Cardiac septum (tissue), 1 donor: Measurements from ENCODE around the gene NCCRP1. TPM values are rescaled to one million over a fixed set of nuclear protein-coding genes. Genes with fewer than 3 reads are reported as not detected.
"Not testable (repeated sequence)": the region's sequence is repeated elsewhere in the genome, so short reads cannot be mapped to it uniquely, and the experiment has no call there.

Experiments
- DNase-seq: peaks from one replicate; pipeline ENCODE4 v3.0.0-alpha.2; 2020; ENCODE audit warnings: low spot score
- intact Hi-C: fragments of 100-400 bp; cut with DNase I; formaldehyde crosslinking; loops from one replicate; pipeline ENCODE4 v1.14.0; 2022
- total RNA-seq: library from RNA; stranded (reverse); fragmentation: NEBNext Ultra II Directional; extraction: Animal tissue kit (Norgen Biotek cat#: 25700); gene quantifications from one replicate; pipeline ENCODE4 v1.2.1, GENCODE V29; 2021
- donor health status: DM: no; HTN: no; CAD: no.

NCCRP1 gene
- total RNA-seq, 1 donor from 2014 or later = not detected

DNA sequence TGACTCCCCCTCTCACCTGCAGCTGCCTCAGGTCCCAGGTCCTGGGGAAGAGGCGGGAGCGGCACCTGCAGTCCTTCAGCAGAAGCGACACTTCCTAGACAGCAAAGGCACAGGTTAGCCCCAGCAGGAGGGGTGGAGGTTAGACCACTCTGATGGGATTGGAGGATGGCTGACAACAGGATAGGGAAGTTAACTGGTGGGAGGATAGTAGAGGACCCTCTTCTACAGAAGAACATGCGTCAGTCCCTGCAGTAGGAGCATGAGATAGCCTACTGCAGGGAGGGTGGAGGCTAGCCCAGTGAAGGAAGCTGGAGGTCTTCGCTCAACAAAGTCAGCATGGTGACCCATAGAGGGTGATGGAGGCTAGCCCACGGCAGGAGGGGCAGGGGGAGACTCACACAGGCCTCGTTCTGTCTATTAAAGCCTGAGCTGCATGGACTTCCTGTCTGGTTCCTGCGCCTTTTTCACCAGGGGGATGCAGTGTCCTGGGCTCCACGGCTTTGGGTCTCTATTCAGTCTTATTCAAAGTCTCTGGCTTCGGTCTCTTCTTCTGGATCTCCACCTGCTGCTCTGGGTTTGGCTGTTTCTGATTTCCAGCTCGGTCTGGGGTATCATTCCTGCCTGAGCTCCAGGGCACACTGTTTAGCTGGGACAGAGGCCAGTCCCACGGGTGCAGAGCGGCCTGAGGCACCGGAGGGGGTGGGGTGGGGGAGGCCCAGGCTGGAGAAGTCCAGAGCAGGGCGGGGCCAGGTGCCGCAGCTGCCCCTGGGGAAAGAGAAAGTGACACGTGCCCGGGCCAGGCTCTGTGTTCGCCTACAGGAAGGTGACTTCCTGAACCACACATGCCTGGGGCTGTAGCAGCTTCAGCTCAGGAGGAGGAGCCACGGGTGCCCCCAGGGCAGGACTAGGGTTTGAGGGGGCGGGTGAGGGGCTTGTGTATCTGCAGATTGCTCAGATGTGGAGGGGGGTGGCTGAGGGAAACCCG lies 40.7 kb downstream of the NCCRP1 start:
- no peak for DNase-seq
- intact Hi-C loops = no loop called here

DNA sequence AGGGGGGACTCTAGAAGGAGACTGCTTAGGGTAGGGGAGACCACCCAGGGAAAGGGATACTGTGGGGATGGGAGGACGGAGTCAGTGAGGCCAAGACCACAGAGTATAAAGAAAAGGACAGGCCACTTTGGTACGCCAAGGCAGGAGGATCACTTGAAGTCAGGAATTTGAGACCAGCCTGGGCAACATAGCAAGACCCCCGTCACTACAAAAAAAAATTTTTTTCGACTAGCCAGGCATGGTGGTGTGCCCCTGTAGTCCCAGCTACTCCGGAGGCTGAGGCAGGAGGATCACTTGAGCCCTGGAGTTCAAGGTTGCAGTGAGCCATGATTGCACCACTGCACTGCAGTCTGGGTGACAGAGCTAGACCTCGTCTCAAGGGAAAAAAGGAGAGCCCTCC lies 41.4 kb downstream of the NCCRP1 start:
- no peak for DNase-seq
- intact Hi-C loops = no loop called here

DNA sequence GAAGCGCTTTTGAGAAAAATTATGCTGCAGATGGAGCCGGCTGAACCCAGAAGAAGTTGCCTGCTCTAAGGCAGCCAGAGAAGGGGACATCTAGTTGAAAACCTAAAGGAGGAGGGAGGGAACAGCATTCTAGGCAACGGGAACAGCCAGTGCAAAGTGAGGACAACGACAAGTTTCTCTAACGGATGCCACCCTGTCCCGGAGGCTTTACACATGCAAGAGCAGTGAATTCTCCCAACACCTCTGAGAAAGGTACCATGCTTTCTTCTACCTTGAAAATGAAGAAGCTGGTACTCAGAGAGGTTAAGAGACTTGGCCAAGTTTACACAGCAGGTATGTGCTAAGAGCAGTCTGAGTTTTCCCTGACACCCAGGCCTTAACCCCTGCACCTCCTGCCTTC lies 42.2 kb downstream of the NCCRP1 start:
- DNase-seq = no peak
- intact Hi-C loops = no loop called here

GRCh38 chr19:39240421-39240820 lies 43.7 kb downstream of the NCCRP1 start:
- intact Hi-C loops = no loop called here
- no peak for DNase-seq

DNA sequence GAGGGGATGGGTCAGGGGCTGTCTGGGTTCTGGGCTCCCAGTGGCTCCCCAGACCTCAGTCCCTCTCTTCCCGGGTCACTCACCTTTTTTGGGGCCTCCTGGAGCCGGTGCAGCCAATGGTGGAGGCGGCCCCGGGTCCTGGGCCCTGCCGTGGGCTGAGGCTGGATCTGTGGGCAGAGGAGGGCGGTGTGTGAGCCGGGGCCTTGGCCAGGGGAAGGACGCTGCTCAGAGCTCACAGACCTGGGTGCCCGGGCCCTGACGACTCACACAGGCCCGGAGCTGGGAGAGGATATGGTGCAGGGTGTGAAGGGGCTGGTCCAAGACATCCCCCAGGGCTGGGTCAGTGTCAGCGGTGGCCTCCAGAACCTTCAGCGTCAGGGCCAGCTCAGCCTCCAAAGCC lies 47.0 kb downstream of the NCCRP1 start:
- intact Hi-C loops = not testable (repeated sequence)

DNA sequence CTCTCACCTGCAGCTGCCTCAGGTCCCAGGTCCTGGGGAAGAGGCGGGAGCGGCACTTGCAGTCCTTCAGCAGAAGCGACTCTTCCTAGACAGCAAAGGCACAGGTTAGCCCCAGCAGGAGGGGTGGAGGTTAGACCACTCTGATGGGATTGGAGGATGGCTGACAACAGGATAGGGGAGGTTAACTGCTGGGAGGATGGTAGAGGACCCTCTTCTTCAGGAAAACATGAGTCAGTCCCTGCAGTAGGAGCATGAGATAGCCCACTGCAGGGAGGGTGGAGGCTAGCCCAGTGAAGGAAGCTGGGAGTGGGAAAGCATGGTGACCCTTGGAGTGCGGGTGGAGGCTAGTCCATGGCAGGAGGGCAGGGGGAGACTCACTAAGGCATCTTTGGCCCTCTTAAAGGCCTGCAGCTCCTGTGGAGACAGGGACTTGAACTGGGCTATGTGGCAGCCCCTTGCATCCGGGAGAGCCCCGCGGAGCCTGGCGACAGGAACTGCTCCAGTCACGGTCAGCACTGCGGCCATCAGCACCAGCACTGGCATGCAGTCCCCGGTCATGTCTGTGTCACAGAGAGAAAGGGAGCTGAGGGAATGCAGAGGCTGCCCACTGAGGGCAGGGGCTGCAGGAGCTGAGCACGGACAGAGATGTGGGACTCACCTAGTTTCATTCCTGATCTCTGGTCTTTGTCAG lies 47.8 kb downstream of the NCCRP1 start, which contains the start of gene IFNL3:
TSS of gene IFNL3 (minus strand) at position 597 of the 691 bp plus-strand sequence. CDS start at position 558, 39 bp downstream.
- intact Hi-C loops, DNase-seq: not testable (repeated sequence)

More for the DNA sequence above, 47.0 kb downstream of the NCCRP1 start:
- DNase-seq = not testable (repeated sequence)

- DNase-seq, intact Hi-C loops: not testable (repeated sequence)
Measured at GRCh38 chr19:39245166-39245565, 48.4 kb downstream of the NCCRP1 start.

GRCh38 chr19:39246951-39247669 lies 50.3 kb downstream of the NCCRP1 start:
- DNase-seq = no peak

GRCh38 chr19:39247701-39248664 lies 51.2 kb downstream of the NCCRP1 start:
- intact Hi-C loops = no loop called here

More at GRCh38 chr19:39246951-39247669, 50.3 kb downstream of the NCCRP1 start:
- intact Hi-C loops = no loop called here

DNA sequence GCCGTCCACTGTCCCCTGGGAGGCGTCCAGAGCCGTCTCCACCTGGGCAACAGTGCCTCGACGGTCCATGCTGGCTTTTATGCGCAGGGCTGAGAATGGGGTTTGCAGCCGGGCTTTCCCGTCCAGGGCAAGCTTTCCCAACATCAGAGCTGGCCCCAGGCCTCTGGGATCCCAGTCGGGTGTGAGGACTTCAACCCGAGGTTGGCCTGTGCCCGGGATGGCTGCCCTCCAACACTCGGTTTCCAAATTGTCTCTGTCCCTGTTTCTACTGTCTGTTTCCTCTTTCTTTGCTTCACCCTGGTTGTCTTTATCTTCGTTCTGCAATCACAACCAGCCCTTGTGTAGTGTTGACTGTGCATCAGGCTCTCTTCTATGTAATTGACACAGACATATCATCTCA lies 52.0 kb downstream of the NCCRP1 start, which contains the start of gene IFNL4:
TSS of gene IFNL4 (minus strand) at position 51 of the 400 bp plus-strand sequence.
- no peak for DNase-seq
- intact Hi-C loops = no loop called here

More at GRCh38 chr19:39247701-39248664, 51.2 kb downstream of the NCCRP1 start:
- DNase-seq = no peak

- intact Hi-C loops = no loop called here
- DNase-seq = no peak
Measured at GRCh38 chr19:39251081-39251480, 54.3 kb downstream of the NCCRP1 start.

Other genes with a start within 250 kb of the NCCRP1 start
- 3.3 TPM for gene FBXO17, start 221.2 kb upstream of the NCCRP1 start, total RNA-seq
- 15.3 TPM for gene FBXO27, start 164.4 kb upstream of the NCCRP1 start, total RNA-seq
- not detected for gene ACP7, start 112.6 kb upstream of the NCCRP1 start, total RNA-seq
- gene PAK4, start 71.2 kb upstream of the NCCRP1 start, total RNA-seq = 18.6 TPM
- not detected for gene SYCN, start 7.3 kb downstream of the NCCRP1 start, total RNA-seq
- not detected for gene IFNL3, start 48.0 kb downstream of the NCCRP1 start, total RNA-seq
- not detected for gene IFNL4, start 51.9 kb downstream of the NCCRP1 start, total RNA-seq
- not detected for gene IFNL2, start 71.4 kb downstream of the NCCRP1 start, total RNA-seq
- not detected for gene IFNL1, start 99.4 kb downstream of the NCCRP1 start, total RNA-seq
- gene LRFN1, start 123.9 kb downstream of the NCCRP1 start, total RNA-seq = 0.27 TPM
- 17.5 TPM for gene GMFG, start 139.1 kb downstream of the NCCRP1 start, total RNA-seq
- gene SAMD4B, start 145.5 kb downstream of the NCCRP1 start, total RNA-seq = 65.8 TPM
- gene PAF1, start 194.1 kb downstream of the NCCRP1 start, total RNA-seq = 38.0 TPM
- gene MED29, start 194.4 kb downstream of the NCCRP1 start, total RNA-seq = 26.3 TPM
- gene ZFP36, start 209.9 kb downstream of the NCCRP1 start, total RNA-seq = 53.0 TPM
- 25.1 TPM for gene PLEKHG2, start 215.7 kb downstream of the NCCRP1 start, total RNA-seq
- 1,084 TPM for gene RPS16, start 239.0 kb downstream of the NCCRP1 start, total RNA-seq
- gene SUPT5H, start 248.6 kb downstream of the NCCRP1 start, total RNA-seq = 79.9 TPM